IPS-NIHi7 (cell line): ENCODE results near the gene TRAPPC3L.

Source experiments
- DNase-seq: peaks from one replicate; pipeline ENCODE4 v3.0.0; 2012; ENCODE audit warnings: mixed read lengths; ENCODE audit errors: extremely low spot score

Gene TRAPPC3L

DNA sequence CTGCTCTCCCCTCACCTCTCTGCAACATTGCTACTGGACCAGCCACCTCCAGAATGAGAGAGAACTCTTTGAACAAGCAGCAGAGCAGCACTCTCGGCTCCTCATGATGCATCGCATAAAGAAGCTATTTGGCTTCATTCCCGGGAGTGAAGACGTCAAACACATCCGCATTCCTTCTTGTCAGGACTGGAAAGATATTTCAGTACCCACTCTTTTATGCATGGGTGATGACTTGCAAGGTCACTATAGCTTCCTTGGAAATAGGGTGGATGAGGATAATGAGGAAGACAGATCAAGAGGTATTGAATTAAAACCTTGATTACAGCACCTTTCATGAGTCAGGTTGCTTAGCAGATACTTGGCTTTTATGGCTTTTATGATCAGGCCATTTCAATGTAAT lies 12.4 kb upstream of the TRAPPC3L start:
- DNase-seq = no peak

DNA sequence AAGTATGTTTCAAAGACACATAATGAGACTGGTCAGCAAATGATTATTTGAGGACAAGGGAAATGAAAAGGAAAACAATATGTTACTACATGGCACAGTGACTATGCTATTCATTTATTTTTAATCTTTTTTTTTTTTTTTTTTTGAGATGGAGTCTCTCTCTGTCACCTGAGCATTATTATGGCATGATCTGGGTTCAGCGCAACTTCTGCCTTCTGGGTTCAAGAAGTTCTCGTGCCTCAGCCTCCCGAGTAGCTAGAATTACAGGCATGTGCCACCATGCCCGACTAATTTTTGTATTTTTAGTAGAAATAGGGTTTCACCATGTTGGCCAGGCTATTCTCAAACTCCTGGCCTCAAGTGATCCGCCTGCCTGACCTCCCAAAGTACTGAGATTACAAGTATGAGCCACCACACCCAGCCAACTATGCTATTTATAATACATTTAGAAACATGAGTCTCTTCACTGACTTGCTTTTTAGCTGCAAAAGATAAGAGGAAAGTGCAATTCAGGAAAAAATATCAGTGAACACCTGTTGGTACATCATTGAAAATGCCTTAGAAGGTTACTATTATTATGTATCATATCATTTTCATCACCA lies 11.4 kb upstream of the TRAPPC3L start:
- DNase-seq = no peak

GRCh38 chr6:116556065-116556464 lies 10.6 kb upstream of the TRAPPC3L start:
- no peak for DNase-seq

DNA sequence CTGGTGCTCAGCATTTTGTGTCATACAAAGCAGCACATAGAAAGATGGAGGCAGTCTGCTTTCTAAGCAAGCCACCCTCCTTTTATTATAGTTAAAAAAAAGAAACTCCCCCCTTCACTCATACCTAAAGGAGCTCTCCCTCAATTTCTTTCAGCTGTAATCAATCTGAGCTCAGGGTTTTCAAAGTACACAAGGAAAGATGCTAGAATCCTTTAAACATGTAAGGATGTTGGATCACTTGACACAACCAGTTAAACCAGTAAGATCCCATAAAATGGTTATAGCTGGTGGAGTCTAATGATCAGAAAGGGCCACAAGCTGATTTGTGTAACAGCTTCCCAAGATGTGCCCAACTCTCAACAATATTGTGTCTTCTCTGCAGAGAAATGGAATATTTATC lies 8.0 kb upstream of the TRAPPC3L start, which contains the start of gene CALHM4:
TSS of gene CALHM4 (plus strand) at position 301 of the 400 bp plus-strand sequence. CDS start at position 344, 43 bp downstream.
- DNase-seq = no peak

- no peak for DNase-seq
Measured at GRCh38 chr6:116550796-116551195, 5.3 kb upstream of the TRAPPC3L start.

DNA sequence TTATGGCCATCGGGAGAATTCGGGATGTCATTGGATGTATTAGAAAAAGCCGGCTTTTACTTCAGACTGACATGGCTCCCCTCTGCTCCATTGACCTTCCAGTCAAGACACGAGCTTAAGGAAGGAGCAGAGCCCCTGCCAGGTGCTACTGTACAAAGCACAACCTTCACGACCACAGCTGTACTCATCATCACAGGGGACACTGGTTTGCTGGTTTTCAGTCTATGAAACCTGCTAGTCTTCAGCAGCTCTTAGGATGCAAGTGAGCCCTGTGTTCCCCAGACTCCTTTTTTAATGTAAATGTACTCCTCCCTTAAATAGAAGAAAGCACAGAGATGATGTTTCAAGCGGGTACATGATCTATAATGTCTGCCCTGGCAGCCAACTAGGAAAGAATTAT lies 1.9 kb upstream of the TRAPPC3L start:
- no peak for DNase-seq

GRCh38 chr6:116543149-116543548 lies 2.3 kb downstream of the TRAPPC3L start:
- no peak for DNase-seq

- DNase-seq = no peak
Measured at GRCh38 chr6:116542426-116542825, 3.1 kb downstream of the TRAPPC3L start.

DNA sequence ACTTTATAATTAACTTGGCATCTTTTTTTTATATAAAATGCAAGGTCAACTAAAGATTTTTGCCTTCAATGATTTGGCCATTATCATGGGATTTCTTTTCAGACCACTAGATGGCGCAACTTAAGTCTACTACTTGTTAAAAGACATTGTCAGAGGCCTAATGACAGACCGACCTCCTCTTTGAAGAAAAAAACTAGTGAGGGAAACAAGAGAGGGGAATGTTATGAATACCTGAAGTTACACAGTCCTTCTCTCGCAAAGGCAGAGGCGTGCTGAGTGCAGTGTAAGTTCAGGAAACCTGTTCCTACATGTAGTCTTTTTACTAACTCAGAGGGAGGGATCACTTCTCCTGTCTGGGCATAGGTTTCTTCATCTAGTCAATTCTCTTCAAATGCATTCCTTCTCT lies 9.3 kb downstream of the TRAPPC3L start:
- DNase-seq = peak; percentile 52

- no peak for DNase-seq
Measured at GRCh38 chr6:116535109-116535508, 10.4 kb downstream of the TRAPPC3L start.

- DNase-seq = peak; percentile 28
Measured at GRCh38 chr6:116533233-116533957, 12.1 kb downstream of the TRAPPC3L start.

- peak; percentile 63 for DNase-seq
Measured at GRCh38 chr6:116531675-116532570, 13.6 kb downstream of the TRAPPC3L start.

DNA sequence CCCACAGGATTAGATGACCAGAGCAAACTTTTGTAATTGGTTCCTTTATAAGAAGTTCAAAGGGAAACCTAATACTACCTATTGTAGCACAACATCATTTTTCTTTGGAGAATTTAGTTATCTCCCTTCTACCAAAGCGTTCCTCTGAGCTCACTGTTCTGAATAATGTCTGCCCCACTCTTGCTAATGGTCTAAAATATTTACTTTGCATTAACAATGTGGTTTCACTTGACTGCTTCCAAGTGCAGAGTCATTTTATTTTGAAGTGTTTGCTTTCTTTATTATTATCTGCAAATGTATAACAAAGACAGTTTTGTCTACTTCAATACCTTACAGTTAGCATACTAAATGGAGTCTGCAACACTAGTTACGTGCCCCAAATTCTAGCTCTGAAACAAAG lies 15.0 kb downstream of the TRAPPC3L start:
- no peak for DNase-seq

DNA sequence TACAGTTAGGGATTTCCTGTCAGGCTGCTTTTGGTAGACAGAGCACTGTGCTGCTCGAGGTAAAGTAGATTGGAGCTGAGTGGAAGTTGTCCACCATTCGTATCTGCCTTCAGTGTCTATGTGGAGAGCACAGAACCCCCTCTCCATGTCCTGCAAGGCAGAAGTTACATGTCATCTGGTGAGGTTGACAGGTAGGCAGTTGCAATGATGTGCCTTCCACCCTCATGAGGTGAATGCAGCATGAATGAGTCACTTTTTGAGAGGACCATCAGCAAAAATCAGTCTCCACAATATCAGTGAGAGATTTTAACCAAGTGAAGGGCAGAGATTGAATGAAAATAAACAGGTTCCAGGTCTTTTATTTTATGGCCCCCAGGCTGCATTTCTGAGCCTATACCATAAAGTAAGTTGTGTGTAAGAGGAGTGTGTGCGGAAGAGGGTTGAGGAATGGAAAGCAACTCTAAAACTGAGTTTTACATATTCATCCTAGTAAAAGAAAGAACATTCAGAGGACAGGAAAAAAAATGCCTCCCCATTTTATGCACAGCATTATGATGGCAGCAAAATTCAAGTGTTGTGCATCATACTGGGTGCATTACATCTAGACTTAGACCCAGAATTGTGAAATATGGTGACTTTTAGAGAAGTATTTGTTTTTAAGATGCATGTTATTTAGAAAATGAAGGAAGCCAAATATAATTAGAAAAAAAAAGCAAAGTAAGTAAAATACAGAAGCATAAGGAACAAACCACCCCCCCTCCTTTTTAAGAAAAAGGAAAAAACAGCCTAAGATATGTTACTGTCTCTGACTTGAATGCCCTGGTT lies 15.8 kb downstream of the TRAPPC3L start:
- DNase-seq = no peak

GRCh38 chr6:116528780-116529179 lies 16.7 kb downstream of the TRAPPC3L start:
- DNase-seq = peak; percentile 35

GRCh38 chr6:116528133-116528532 lies 17.4 kb downstream of the TRAPPC3L start:
- no peak for DNase-seq

- DNase-seq = no peak
Measured at GRCh38 chr6:116524236-116524635, 21.2 kb downstream of the TRAPPC3L start.

DNA sequence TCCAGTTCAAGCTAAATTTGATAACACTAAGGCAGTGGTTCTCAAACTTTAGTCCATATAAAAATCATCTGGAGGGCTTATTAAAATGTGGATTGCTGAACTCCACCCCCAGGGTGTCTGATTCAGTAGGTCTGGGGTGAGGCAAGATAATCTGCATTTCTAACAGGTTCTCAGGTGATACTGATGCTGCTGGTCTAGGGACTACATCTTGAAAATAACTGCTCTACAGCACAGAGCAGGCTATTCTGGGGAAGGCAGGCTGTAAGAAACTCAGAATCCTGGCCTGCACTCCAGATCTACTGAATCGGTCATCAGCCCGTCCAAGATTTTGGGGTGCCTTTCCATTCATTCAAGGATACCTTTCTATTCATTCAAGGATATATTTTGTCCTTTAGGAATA lies 22.6 kb downstream of the TRAPPC3L start:
- no peak for DNase-seq

- DNase-seq = no peak
Measured at GRCh38 chr6:116518621-116519368, 26.7 kb downstream of the TRAPPC3L start.

- no peak for DNase-seq
Measured at GRCh38 chr6:116515141-116515540, 30.3 kb downstream of the TRAPPC3L start.

DNA sequence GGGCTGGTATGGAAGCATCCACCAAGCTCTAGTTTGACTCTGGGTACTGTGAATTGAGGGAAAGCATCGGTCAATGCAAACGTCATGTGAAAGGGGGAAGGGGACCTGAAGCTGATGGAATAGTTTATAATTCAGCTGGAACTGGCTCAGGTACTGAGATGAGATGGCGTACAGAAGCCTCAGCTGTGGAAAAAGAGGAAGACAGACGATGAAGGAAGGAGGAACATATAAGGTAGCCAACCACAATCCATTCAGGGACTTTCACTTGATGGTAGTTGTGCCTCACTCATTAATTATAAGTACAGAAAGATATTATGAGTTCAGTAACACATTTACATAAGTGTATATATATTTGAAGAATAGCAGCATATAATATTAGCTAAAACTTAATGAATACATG lies 31.4 kb downstream of the TRAPPC3L start:
- no peak for DNase-seq
